HCT116 (cell line): ENCODE measurements around the gene NHERF2. TPM values are rescaled to one million over a fixed set of nuclear protein-coding genes. Genes with fewer than 3 reads are reported as not detected.

Experiments used
- ATAC-seq: fragments of 200-7000 bp; cut with Tn5 transposase; 2 replicates; pipeline ENCODE4 v1.9.1; 2020; ENCODE audit warnings: mild to moderate bottlenecking, moderate library complexity
- BruUV-seq: library from RNA; stranded (reverse); fragments of 400-500 nt; replicated peaks from 2 replicates; lab custom pipeline; 2021; lab: Mats Ljungman, UMichigan
- CTCF ChIA-PET: fragments of 300-600 bp; sonication (Branson Sonifier 250); formaldehyde crosslinking; loops from one replicate; lab custom pipeline; 2021; ENCODE audit warnings: antibody characterized with exemption; lab: Charles Lee
- POLR2A ChIA-PET: fragments of 300-600, 350-600 bp; sonication (Branson Sonifier 250); formaldehyde crosslinking; loops from one replicate; lab custom pipeline; 2021; ENCODE audit warnings: antibody characterized with exemption; lab: Charles Lee
- RAD21 ChIA-PET, 2 experiments: fragments of 300-600 bp; sonication (Branson Sonifier 250); formaldehyde crosslinking; loops; one replicate each; lab custom pipeline; 2023; ENCODE audit warnings: low total read pairs in 2 of 2; ENCODE audit not compliant: uncharacterized antibody in 2 of 2, unreplicated experiment in 2 of 2, low non-redundant PET in 1 of 2; lab: Charles Lee
- DNase-seq: peaks from one replicate; pipeline ENCODE4 v3.0.0-alpha.2; 2010; ENCODE audit warnings: low read depth, low spot score
- H2AFZ ChIP-seq: fragments of 200-600 bp; shearing (Covaris generic), sonication (generic); 2 replicates; pipeline ENCODE4 v1.6.1; 2017; ENCODE audit warnings: low read depth, mixed run types, mixed read lengths, antibody characterized with exemption, low read length; ENCODE audit not compliant: poor library complexity, severe bottlenecking
- H3K27ac ChIP-seq: 2 replicates; pipeline ENCODE4 v1.5.1; 2012; ENCODE audit warnings: low read depth, low read length
- H3K27me3 ChIP-seq: fragments of 200-600 bp; sonication (generic); 2 replicates; pipeline ENCODE4 v1.6.1; 2016; ENCODE audit warnings: mixed run types, low read length, mixed read lengths; ENCODE audit not compliant: insufficient read depth
- H3K36me3 ChIP-seq, 2 experiments: fragments of 200-500 bp in 1 of 2; fragments of 200-600 bp in 1 of 2; sonication (Bioruptor generic) in 1 of 2; sonication (generic) in 1 of 2; 2 replicates each; pipeline versions ENCODE4 v1.5.1 to v1.6.1; 2014 to 2016; ENCODE audit warnings: low read length in 2 of 2, inconsistent platforms in 1 of 2, mixed read lengths in 1 of 2, mixed run types in 1 of 2; ENCODE audit not compliant: insufficient read depth in 2 of 2, control insufficient read depth in 1 of 2
- H3K4me1 ChIP-seq, 2 experiments: fragments of 200-600 bp in 1 of 2; sonication (generic) in 1 of 2; 2 replicates each; pipeline versions ENCODE4 v1.5.1 to v1.6.1; 2012 to 2017; ENCODE audit warnings: low read length in 2 of 2, inconsistent platforms in 1 of 2, mild to moderate bottlenecking in 1 of 2, mixed read lengths in 1 of 2, mixed run types in 1 of 2, moderate library complexity in 1 of 2; ENCODE audit not compliant: insufficient read depth in 2 of 2, control insufficient read depth in 1 of 2
- H3K4me2 ChIP-seq: fragments of 200-600 bp; sonication (generic); 2 replicates; pipeline ENCODE4 v1.6.1; 2017; ENCODE audit warnings: mixed run types, low read length, mixed read lengths
- H3K4me3 ChIP-seq, 2 experiments: fragments of 200-600 bp in 1 of 2; sonication (generic) in 1 of 2; replicated peaks in 1 of 2; 2 replicates each; pipeline ENCODE4 v1.5.1; 2011 to 2016; ENCODE audit warnings: low read length in 2 of 2, control low read depth in 1 of 2, low read depth in 1 of 2, mild to moderate bottlenecking in 1 of 2, mixed read lengths in 1 of 2, mixed run types in 1 of 2
- H3K79me2 ChIP-seq: fragments of 200-600 bp; sonication (generic); 2 replicates; pipeline ENCODE4 v1.6.1; 2017; ENCODE audit warnings: mild to moderate bottlenecking, mixed run types, low read length, moderate library complexity, mixed read lengths; ENCODE audit not compliant: insufficient read depth
- H3K9ac ChIP-seq: fragments of 200-600 bp; sonication (generic); 2 replicates; pipeline ENCODE4 v1.6.1; 2016; ENCODE audit warnings: low read length, mixed read lengths
- H3K9me2 ChIP-seq: fragments of 200-600 bp; sonication (generic), shearing (Covaris generic); 2 replicates; pipeline ENCODE4 v1.6.1; 2017; ENCODE audit warnings: mixed run types, mild to moderate bottlenecking, moderate library complexity; ENCODE audit not compliant: insufficient read depth
- H3K9me3 ChIP-seq, 2 experiments: fragments of 200-500 bp in 1 of 2; fragments of 200-600 bp in 1 of 2; sonication (Bioruptor generic) in 1 of 2; sonication (generic) in 1 of 2; 2 replicates each; pipeline ENCODE4 v1.6.1; 2014 to 2017; ENCODE audit warnings: low read length in 2 of 2, mixed read lengths in 2 of 2, inconsistent platforms in 1 of 2, low read depth in 1 of 2, mild to moderate bottlenecking in 1 of 2, mixed run types in 1 of 2, moderate library complexity in 1 of 2; ENCODE audit not compliant: control insufficient read depth in 1 of 2, insufficient read depth in 1 of 2
- H4K20me1 ChIP-seq: fragments of 200-600 bp; sonication (generic), shearing (Covaris generic); 2 replicates; pipeline ENCODE4 v1.6.1; 2017; ENCODE audit warnings: mixed run types, mild to moderate bottlenecking, moderate library complexity; ENCODE audit not compliant: insufficient read depth
- CBX3 ChIP-seq: IDR thresholded peaks from 2 replicates; pipeline ENCODE4 v1.6.1; 2012; ENCODE audit warnings: low read depth
- EZH2phosphoT487 ChIP-seq: fragments of 200-600 bp; IDR thresholded peaks from 2 replicates; pipeline ENCODE4 v1.6.1; 2018; ENCODE audit warnings: antibody characterized with exemption, borderline replicate concordance
- POLR2A ChIP-seq: IDR thresholded peaks from 2 replicates; pipeline ENCODE4 v1.7.0; 2011; ENCODE audit warnings: borderline replicate concordance; ENCODE audit not compliant: insufficient read depth, insufficient read length; ENCODE audit errors: extremely low read depth
- intact Hi-C: fragments of 100-400 bp; cut with micrococcal nuclease; formaldehyde crosslinking; loops from 2 replicates; pipeline ENCODE4 v1.10.0; 2022
- total RNA-seq: library from RNA; stranded (reverse); gene quantifications from one replicate; pipeline ENCODE4 v1.2.1, GENCODE V29; 2021; ENCODE audit not compliant: unreplicated experiment
- TF ChIP-seq, protein P1 (sequence below): IDR thresholded peaks from 2 replicates; pipeline ENCODE4 v1.6.1; 2012; ENCODE audit warnings: low read depth
- TF ChIP-seq, protein P2 (sequence below): IDR thresholded peaks from 2 replicates; pipeline ENCODE4 v1.6.1; 2012
- TF ChIP-seq, protein P3 (sequence below), 3 experiments: fragments of 200-600 bp in 1 of 3; sonication (generic) in 1 of 3; IDR thresholded peaks in 2 of 3; conservative IDR thresholded peaks in 1 of 3; 2 replicates each; pipeline ENCODE4 v1.5.1; 2012 to 2017; ENCODE audit warnings: low read depth in 2 of 3, low read length in 2 of 3, antibody characterized with exemption in 1 of 3, borderline replicate concordance in 1 of 3, control low read depth in 1 of 3, mild to moderate bottlenecking in 1 of 3, mixed read lengths in 1 of 3, mixed run types in 1 of 3, moderate library complexity in 1 of 3; ENCODE audit not compliant: insufficient read depth in 1 of 3

The NHERF2 gene
- total RNA-seq, 1 experiment from 2014 or later, result 58.4 TPM

GRCh38 chr16:1982013-1982433 is 44.7 kb upstream of the NHERF2 start:
- Histone ChIP-seq H3K4me1 (peaks cover 49 to 76% of the 10 kb centered on the region in 2 experiments), H3K9ac (peak overlapping the region; percentile 36), H2AFZ (no peak overlapping the region), H3K27me3 (no peaks in the 10 kb centered on the region), H3K9me2 (no peaks in the 10 kb centered on the region), H4K20me1 (no peaks in the 10 kb centered on the region), H3K4me3 (no peak overlapping the region), H3K79me2 (peaks cover 20% of the 10 kb centered on the region), H3K4me2 (peak overlapping the region; percentile 97), H3K9me3 (no peaks in the 10 kb centered on the region), H3K36me3 (peaks cover 6 to 22% of the 10 kb centered on the region in 2 experiments; a peak in 2 of 4 replicates), H3K27ac (peak overlapping the region; percentile 24; the same call in 1 of the 2 replicates)
- BruUV-seq, result no TSS peak
- ATAC-seq (no peak), DNase-seq (no peak)
- no peak for TF ChIP-seq CBX3
- intact Hi-C loops, result no loop called here
- ChIA-PET POLR2A (interaction anchor here (0.6 to 12.5 kb wide), 4 partner anchors 10 to 22 kb away, joined by 3 to 104 read pairs (median 4); partner anchors contain the start of genes RNF151, RPS2 and TBL3), CTCF (interaction anchor here (1.2 kb wide), 1 partner anchor 22 kb away, joined by 3 read pairs; no protein-coding TSS in a partner anchor), RAD21 (no interaction called here)

- Histone ChIP-seq H3K9ac (peak overlapping the region; percentile 96), H3K9me2 (no peaks in the 10 kb centered on the region), H4K20me1 (no peaks in the 10 kb centered on the region), H3K79me2 (peaks cover 20% of the 10 kb centered on the region), H3K36me3 (peaks cover 6 to 17% of the 10 kb centered on the region in 2 experiments; a peak in 2 of 4 replicates), H2AFZ (no peak overlapping the region), H3K27me3 (no peaks in the 10 kb centered on the region), H3K4me1 (peaks cover 49 to 69% of the 10 kb centered on the region in 2 experiments), H3K9me3 (no peaks in the 10 kb centered on the region), H3K27ac (peak overlapping the region; percentile 84), H3K4me3 (peak overlapping the region; percentile 45 to 97), H3K4me2 (peak overlapping the region; percentile 95)
- ChIA-PET CTCF (interaction anchor here (1.2 kb wide), 1 partner anchor 21 kb away, joined by 3 read pairs; no protein-coding TSS in a partner anchor), POLR2A (interaction anchor here (12.5 kb wide), 1 partner anchor 17 kb away, joined by 104 read pairs; the partner anchor contains the start of genes RNF151 and RPS2), RAD21 (no interaction called here)
- TF ChIP-seq POLR2A (peak; percentile 17), EZH2phosphoT487 (no peak)
- TF ChIP-seq, protein P1, sequence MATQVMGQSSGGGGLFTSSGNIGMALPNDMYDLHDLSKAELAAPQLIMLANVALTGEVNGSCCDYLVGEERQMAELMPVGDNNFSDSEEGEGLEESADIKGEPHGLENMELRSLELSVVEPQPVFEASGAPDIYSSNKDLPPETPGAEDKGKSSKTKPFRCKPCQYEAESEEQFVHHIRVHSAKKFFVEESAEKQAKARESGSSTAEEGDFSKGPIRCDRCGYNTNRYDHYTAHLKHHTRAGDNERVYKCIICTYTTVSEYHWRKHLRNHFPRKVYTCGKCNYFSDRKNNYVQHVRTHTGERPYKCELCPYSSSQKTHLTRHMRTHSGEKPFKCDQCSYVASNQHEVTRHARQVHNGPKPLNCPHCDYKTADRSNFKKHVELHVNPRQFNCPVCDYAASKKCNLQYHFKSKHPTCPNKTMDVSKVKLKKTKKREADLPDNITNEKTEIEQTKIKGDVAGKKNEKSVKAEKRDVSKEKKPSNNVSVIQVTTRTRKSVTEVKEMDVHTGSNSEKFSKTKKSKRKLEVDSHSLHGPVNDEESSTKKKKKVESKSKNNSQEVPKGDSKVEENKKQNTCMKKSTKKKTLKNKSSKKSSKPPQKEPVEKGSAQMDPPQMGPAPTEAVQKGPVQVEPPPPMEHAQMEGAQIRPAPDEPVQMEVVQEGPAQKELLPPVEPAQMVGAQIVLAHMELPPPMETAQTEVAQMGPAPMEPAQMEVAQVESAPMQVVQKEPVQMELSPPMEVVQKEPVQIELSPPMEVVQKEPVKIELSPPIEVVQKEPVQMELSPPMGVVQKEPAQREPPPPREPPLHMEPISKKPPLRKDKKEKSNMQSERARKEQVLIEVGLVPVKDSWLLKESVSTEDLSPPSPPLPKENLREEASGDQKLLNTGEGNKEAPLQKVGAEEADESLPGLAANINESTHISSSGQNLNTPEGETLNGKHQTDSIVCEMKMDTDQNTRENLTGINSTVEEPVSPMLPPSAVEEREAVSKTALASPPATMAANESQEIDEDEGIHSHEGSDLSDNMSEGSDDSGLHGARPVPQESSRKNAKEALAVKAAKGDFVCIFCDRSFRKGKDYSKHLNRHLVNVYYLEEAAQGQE, result no peak
- TF ChIP-seq, protein P2, sequence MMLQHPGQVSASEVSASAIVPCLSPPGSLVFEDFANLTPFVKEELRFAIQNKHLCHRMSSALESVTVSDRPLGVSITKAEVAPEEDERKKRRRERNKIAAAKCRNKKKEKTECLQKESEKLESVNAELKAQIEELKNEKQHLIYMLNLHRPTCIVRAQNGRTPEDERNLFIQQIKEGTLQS, result no peak
- TF ChIP-seq, protein P3, sequence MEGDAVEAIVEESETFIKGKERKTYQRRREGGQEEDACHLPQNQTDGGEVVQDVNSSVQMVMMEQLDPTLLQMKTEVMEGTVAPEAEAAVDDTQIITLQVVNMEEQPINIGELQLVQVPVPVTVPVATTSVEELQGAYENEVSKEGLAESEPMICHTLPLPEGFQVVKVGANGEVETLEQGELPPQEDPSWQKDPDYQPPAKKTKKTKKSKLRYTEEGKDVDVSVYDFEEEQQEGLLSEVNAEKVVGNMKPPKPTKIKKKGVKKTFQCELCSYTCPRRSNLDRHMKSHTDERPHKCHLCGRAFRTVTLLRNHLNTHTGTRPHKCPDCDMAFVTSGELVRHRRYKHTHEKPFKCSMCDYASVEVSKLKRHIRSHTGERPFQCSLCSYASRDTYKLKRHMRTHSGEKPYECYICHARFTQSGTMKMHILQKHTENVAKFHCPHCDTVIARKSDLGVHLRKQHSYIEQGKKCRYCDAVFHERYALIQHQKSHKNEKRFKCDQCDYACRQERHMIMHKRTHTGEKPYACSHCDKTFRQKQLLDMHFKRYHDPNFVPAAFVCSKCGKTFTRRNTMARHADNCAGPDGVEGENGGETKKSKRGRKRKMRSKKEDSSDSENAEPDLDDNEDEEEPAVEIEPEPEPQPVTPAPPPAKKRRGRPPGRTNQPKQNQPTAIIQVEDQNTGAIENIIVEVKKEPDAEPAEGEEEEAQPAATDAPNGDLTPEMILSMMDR (IDR thresholded peaks at IDR 0.05 in 2 of 3, conservative IDR thresholded peaks at IDR 0.05 in 1 of 3; ENCODE audit: borderline replicate concordance in 1 of 3, insufficient read depth in 1 of 3, low read depth in 2 of 3, low read length in 2 of 3), result peak in 1 of 3 experiments; percentile 29; a peak in 1 of 6 replicates
- BruUV-seq, result no TSS peak
- ATAC-seq (no peak), DNase-seq (no peak)
- intact Hi-C loops, result no loop called here
Observed at GRCh38 chr16:1982991-1983543, 43.6 kb upstream of the NHERF2 start.
